B cell (primary cell): ENCODE results near the gene ABHD2. TPM values are rescaled to one million over a fixed set of nuclear protein-coding genes. Genes with fewer than 3 reads are reported as not detected.

Experiments used
- ATAC-seq: fragments of 200-7000 bp; cut with Tn5 transposase; one replicate; pipeline ENCODE4 v1.10.0; 2021; ENCODE audit warnings: low read depth, mild to moderate bottlenecking, moderate number of reproducible peaks, moderate library complexity
- CTCF ChIA-PET: fragments of 350-600 bp; sonication (Branson Sonifier 250); formaldehyde crosslinking; loops from one replicate; lab custom pipeline; 2021; ENCODE audit warnings: antibody characterized with exemption, inconsistent platforms; lab: Charles Lee
- POLR2A ChIA-PET: fragments of 350-600 bp; sonication (Branson Sonifier 250); formaldehyde crosslinking; loops from one replicate; lab custom pipeline; 2021; ENCODE audit warnings: antibody characterized with exemption; lab: Charles Lee
- DNase-seq: peaks from one replicate; pipeline ENCODE4 v3.0.0; 2013
- H2AFZ ChIP-seq: 2 replicates; pipeline ENCODE4 v1.6.1; 2012; ENCODE audit warnings: mild to moderate bottlenecking, low read depth, low read length; ENCODE audit not compliant: insufficient read depth, poor library complexity, severe bottlenecking
- H3K27ac ChIP-seq, 2 donors: 1 replicate in 1 of 2; 2 replicates in 1 of 2; pipeline ENCODE4 v1.5.1; 2012 to 2013; ENCODE audit warnings: low read length in 2 of 2, mild to moderate bottlenecking in 2 of 2, moderate library complexity in 1 of 2
- H3K27me3 ChIP-seq, 4 experiments: fragments of 200-600 bp in 1 of 4; sonication (generic) in 1 of 4; replicated peaks in 1 of 4; 1 replicate in 2 of 4; 2 replicates in 2 of 4; pipeline versions ENCODE4 v1.6.1 to v1.7.0; 2013 to 2016; ENCODE audit warnings: low read length in 3 of 4, mild to moderate bottlenecking in 2 of 4, mixed read lengths in 1 of 4, moderate library complexity in 1 of 4; ENCODE audit not compliant: insufficient read depth in 4 of 4, control insufficient read depth in 3 of 4; ENCODE audit errors: control extremely low read depth in 1 of 4
- H3K36me3 ChIP-seq, 2 experiments: replicated peaks in 1 of 2; 1 replicate in 1 of 2; 2 replicates in 1 of 2; pipeline versions ENCODE4 v1.6.1 to v1.7.1; 2013; ENCODE audit warnings: low read length in 1 of 2; ENCODE audit not compliant: insufficient read depth in 2 of 2, control insufficient read depth in 1 of 2; ENCODE audit errors: control extremely low read depth in 1 of 2, extremely low read depth in 1 of 2
- H3K4me1 ChIP-seq, 2 donors: fragments of 200-600 bp in 1 of 2; sonication (generic) in 1 of 2; 1 replicate in 1 of 2; 2 replicates in 1 of 2; pipeline versions ENCODE4 v1.5.1 to v1.6.1; 2013 to 2017; ENCODE audit warnings: low read length in 2 of 2; ENCODE audit not compliant: control insufficient read depth in 2 of 2, insufficient read depth in 2 of 2
- H3K4me2 ChIP-seq: replicated peaks from 2 replicates; pipeline ENCODE3; 2012; ENCODE audit warnings: mild to moderate bottlenecking, low read depth, low read length; ENCODE audit not compliant: poor library complexity, severe bottlenecking
- H3K4me3 ChIP-seq, 5 experiments: fragments of 200-600 bp in 1 of 5; sonication (generic) in 1 of 5; 1 replicate in 3 of 5; 2 replicates in 2 of 5; pipeline versions ENCODE4 v1.5.1 to v1.7.0; 2011 to 2016; ENCODE audit warnings: low read length in 4 of 5, mild to moderate bottlenecking in 4 of 5, low read depth in 2 of 5, control low read depth in 1 of 5, moderate library complexity in 1 of 5; ENCODE audit not compliant: insufficient read depth in 1 of 5; ENCODE audit errors: control extremely low read depth in 1 of 5, extremely low read depth in 1 of 5
- H3K79me2 ChIP-seq: fragments of 200-600 bp; sonication (generic); one replicate; pipeline ENCODE4 v1.6.0; 2016; ENCODE audit warnings: low read length; ENCODE audit not compliant: control insufficient read depth, insufficient read depth
- H3K9ac ChIP-seq: fragments of 200-600 bp; sonication (generic); 2 replicates; pipeline ENCODE4 v1.6.1; 2017; ENCODE audit warnings: mild to moderate bottlenecking, low read length, moderate library complexity
- H3K9me3 ChIP-seq, 3 donors: one replicate each; pipeline versions ENCODE4 v1.6.1 to v1.7.1; 2013; ENCODE audit warnings: low read length in 2 of 3; ENCODE audit not compliant: control insufficient read depth in 2 of 3, insufficient read depth in 1 of 3; ENCODE audit errors: control extremely low read depth in 1 of 3
- H4K20me1 ChIP-seq: 2 replicates; pipeline ENCODE4 v1.6.0; 2012; ENCODE audit warnings: mild to moderate bottlenecking, low read length; ENCODE audit not compliant: insufficient read depth, control insufficient read depth, poor library complexity, severe bottlenecking
- H3K27ac Mint-ChIP-seq: one replicate; pipeline ENCODE4 v1.8.0; 2021; ENCODE audit warnings: mixed read lengths
- H3K27me3 Mint-ChIP-seq: one replicate; pipeline ENCODE4 v1.8.0; 2021; ENCODE audit warnings: mixed read lengths
- H3K4me1 Mint-ChIP-seq: one replicate; pipeline ENCODE4 v1.8.0; 2021; ENCODE audit warnings: mixed read lengths
- H3K4me3 Mint-ChIP-seq: one replicate; pipeline ENCODE4 v1.8.0; 2021; ENCODE audit warnings: mixed read lengths
- H3K9me3 Mint-ChIP-seq: one replicate; pipeline ENCODE4 v1.8.0; 2022; ENCODE audit warnings: mixed read lengths; ENCODE audit not compliant: insufficient read depth
- EZH2 ChIP-seq: IDR thresholded peaks from 2 replicates; pipeline ENCODE4 v1.6.1; 2012; ENCODE audit warnings: borderline replicate concordance, low read depth, mild to moderate bottlenecking, moderate library complexity, low read length; ENCODE audit not compliant: insufficient read depth, poor library complexity, severe bottlenecking
- WGBS: methylation state at CpG from one replicate; pipeline ENCODE4 v1.1.5; 2013; ENCODE audit warnings: missing lambda C conversion rate; ENCODE audit not compliant: insufficient coverage; 5-methylcytosine and 5-hydroxymethylcytosine counted together
- intact Hi-C: fragments of 100-400 bp; cut with micrococcal nuclease; formaldehyde crosslinking; loops from one replicate; pipeline ENCODE4 v1.10.0; 2022
- polyA plus RNA-seq: library from polyadenylated mRNA; depleted of rRNA; stranded (reverse); fragments of >200 nt; gene quantifications from 2 replicates; pipeline ENCODE4 v1.2.3, GENCODE V29; 2012
- total RNA-seq, 2 donors: library from RNA; stranded (reverse); fragments of 120-200 nt in 1 of 2; gene quantifications; 1 replicate in 1 of 2; 2 replicates in 1 of 2; pipeline versions ENCODE4 v1.2.3 to v1.2.4, GENCODE V29; 2013 to 2022
- TF ChIP-seq, protein P1 (sequence below): fragments of 200-600 bp; IDR thresholded peaks from one replicate; pipeline ENCODE4 v1.8.0; 2022; ENCODE audit warnings: antibody characterized with exemption, mild to moderate bottlenecking

The ABHD2 gene
- total and polyA plus RNA-seq, 2 donors (not counting 1 experiment from before 2014, with no cell fraction given), result 7.1 to 45.8 TPM

DNA sequence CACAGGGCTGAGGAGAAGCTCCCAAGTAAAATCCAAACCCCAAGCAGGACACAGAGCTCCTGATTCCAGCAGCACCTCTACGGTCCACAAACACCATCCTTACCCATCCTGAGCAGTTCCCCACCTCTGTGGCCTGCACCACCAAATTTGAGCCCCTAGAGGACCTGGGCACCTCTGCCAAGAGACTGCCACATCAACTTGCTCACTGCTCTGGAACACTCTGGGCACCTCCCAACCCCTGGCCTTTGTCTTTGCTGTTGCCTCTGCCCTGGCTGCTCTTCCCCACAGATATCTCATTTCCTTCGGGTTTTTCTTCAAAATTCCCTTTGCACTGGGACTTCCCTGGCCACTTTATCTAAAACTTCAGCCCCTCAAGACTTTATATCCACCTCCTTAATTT, 127.4 kb downstream of the ABHD2 start:
- Histone ChIP-seq H3K27me3 (no peaks in the 10 kb centered on the region), H3K4me1 (no peaks in the 10 kb centered on the region), H2AFZ (no peak overlapping the region), H3K9me3 (no peaks in the 10 kb centered on the region), H3K4me2 (no peak overlapping the region), H3K27ac (no peak overlapping the region), H3K79me2 (no peaks in the 10 kb centered on the region), H3K4me3 (no peak overlapping the region), H3K9ac (no peak overlapping the region), H4K20me1 (no peaks in the 10 kb centered on the region), H3K36me3 (no peaks in the 10 kb centered on the region)
- POLR2A ChIA-PET, result no interaction called here
- Mint-ChIP-seq H3K4me3 (no peak overlapping the region), H3K4me1 (no peaks in the 10 kb centered on the region), H3K27ac (no peak overlapping the region), H3K27me3 (peaks cover 4% of the 10 kb centered on the region), H3K9me3 (no peaks in the 10 kb centered on the region)
- CTCF ChIA-PET, result interaction anchor here (4.8 kb wide), 1 partner anchor 9 kb away, joined by 37 read pairs; no protein-coding TSS in a partner anchor
- DNase-seq, result no peak
- WGBS, result 71% methylated on average over 1 of the region's 2 CpGs
- intact Hi-C loops, result no loop called here
- TF ChIP-seq, protein P1, sequence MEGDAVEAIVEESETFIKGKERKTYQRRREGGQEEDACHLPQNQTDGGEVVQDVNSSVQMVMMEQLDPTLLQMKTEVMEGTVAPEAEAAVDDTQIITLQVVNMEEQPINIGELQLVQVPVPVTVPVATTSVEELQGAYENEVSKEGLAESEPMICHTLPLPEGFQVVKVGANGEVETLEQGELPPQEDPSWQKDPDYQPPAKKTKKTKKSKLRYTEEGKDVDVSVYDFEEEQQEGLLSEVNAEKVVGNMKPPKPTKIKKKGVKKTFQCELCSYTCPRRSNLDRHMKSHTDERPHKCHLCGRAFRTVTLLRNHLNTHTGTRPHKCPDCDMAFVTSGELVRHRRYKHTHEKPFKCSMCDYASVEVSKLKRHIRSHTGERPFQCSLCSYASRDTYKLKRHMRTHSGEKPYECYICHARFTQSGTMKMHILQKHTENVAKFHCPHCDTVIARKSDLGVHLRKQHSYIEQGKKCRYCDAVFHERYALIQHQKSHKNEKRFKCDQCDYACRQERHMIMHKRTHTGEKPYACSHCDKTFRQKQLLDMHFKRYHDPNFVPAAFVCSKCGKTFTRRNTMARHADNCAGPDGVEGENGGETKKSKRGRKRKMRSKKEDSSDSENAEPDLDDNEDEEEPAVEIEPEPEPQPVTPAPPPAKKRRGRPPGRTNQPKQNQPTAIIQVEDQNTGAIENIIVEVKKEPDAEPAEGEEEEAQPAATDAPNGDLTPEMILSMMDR, result no peak
- TF ChIP-seq EZH2, result no peak
- no peak for ATAC-seq

DNA sequence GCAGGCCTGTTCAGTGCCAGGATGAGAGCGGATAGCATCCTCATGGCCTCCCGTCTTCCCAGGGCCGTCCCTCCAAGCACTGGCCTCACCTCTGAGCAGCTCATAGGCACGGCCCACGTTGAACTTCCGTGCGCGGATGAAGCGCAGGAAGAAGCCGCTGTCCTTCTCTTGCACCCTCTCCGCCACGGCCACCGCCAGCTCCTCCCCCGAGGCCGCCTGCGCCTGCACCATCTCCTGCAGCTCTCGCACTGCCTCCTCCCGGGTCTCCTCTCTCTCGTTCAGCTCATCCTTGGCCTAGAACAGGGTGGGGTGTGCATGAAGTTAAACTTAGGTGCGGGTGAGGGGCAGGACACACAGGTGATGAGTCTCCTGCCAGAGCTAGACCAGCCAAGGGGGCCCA, 128.8 kb downstream of the ABHD2 start:
- H3K27me3 ChIP-seq, result no peaks in the 10 kb centered on the region
- CTCF ChIA-PET, result interaction anchor here (1.1 to 4.8 kb wide), 2 partner anchors 11 to 13 kb away, joined by 3 to 37 read pairs; no protein-coding TSS in a partner anchor
- H4K20me1 ChIP-seq, result no peaks in the 10 kb centered on the region
- 95% methylated on average over 20 of the region's 20 CpGs for WGBS
- H3K4me1 Mint-ChIP-seq, result no peaks in the 10 kb centered on the region
- no peak overlapping the region for H3K4me3 Mint-ChIP-seq
- H3K4me2 ChIP-seq, result no peak overlapping the region
- H3K9ac ChIP-seq, result no peak overlapping the region
- no peaks in the 10 kb centered on the region for H3K9me3 Mint-ChIP-seq
- intact Hi-C loops, result no loop called here
- TF ChIP-seq, protein P1, result no peak
- TF ChIP-seq EZH2, result no peak
- H2AFZ ChIP-seq, result no peak overlapping the region
- POLR2A ChIA-PET, result no interaction called here
- H3K4me1 ChIP-seq, result no peaks in the 10 kb centered on the region
- DNase-seq (no peak), ATAC-seq (no peak)
- H3K4me3 ChIP-seq, result no peak overlapping the region
- H3K36me3 ChIP-seq, result no peaks in the 10 kb centered on the region
- no peaks in the 10 kb centered on the region for H3K9me3 ChIP-seq
- H3K27me3 Mint-ChIP-seq, result peaks cover 4% of the 10 kb centered on the region
- H3K79me2 ChIP-seq, result no peaks in the 10 kb centered on the region
- no peak overlapping the region for H3K27ac Mint-ChIP-seq
- H3K27ac ChIP-seq, result no peak overlapping the region
